GM21423 (cell line): ENCODE results near the gene ATG9B.

ENCODE experiments used
- ATAC-seq: cut with Tn5 transposase; IDR thresholded peaks from one replicate; pipeline ENCODE4 v1.9.1; 2021; ENCODE audit warnings: mild to moderate bottlenecking, moderate library complexity; ENCODE audit not compliant: unreplicated experiment

Gene ATG9B

DNA sequence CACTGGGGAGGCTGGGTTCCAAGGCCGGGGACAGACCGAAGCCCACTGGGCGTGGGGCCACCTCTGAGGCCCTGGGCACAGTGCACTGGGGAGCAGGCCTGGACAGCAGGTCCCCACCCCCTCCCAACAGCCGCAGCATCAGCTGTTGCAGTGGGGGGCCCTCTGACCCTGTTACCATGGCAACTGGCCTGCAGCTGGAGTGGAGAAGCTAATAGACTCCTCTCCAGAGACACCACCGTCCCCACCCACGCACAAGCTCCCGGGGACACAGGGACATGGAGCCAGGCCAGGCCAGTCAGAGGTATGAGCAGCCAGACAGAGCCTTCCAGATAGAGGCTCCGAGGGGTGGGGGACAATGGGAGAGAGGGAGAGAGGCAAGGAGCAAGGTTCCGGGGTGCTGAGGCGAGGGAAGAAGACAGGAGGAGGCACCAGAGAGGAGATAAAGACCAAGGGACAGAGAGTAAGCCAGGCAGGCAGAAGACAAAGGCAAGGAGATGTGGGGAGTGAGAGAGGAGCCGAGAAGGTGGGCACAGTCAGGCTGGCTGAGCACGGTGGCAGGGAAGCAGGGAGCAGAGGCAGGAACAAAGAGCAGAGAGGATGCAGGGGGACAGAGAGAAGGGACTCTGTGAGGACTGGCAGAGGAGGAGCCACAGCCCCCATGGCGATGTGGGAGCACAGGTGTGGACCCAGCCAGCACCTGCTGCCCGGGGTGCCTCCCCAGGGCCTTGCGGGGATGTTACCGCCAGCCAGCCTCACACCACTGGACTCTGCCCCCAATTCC is 52.9 kb downstream of the ATG9B start:
- ATAC-seq: no peak

- ATAC-seq: no peak
Observed at GRCh38 chr7:150970424-150970823, 53.9 kb downstream of the ATG9B start.

DNA sequence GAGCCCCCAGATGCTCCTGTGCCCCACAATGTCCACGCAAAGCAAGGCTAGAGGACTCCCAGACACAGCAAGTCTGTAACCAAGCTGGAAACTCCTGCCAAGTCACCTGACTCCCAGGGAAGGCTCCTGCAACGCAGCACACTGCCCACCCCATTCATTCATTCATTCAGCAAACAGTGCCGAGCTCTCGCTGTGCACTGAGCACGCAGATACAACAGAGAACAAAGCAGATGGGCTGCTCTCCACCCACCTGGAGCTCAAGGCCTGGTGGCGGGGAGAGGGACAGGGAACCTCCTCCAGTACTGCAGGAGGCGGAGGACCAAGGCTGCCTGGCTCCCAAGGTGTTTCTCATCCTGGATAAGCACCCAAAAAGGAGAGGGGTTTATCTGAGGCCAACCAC is 54.8 kb downstream of the ATG9B start:
- ATAC-seq: no peak

GRCh38 chr7:150968734-150969372 is 55.4 kb downstream of the ATG9B start:
- no peak for ATAC-seq

- no peak for ATAC-seq
Observed at GRCh38 chr7:150968056-150968733, 56.1 kb downstream of the ATG9B start.

GRCh38 chr7:150967349-150967748 is 56.9 kb downstream of the ATG9B start:
- no peak for ATAC-seq

- ATAC-seq: no peak
Observed at GRCh38 chr7:150966002-150966401, 58.3 kb downstream of the ATG9B start.

- no peak for ATAC-seq
Observed at GRCh38 chr7:150965273-150965830, 58.9 kb downstream of the ATG9B start.
